BJ (cell line): ENCODE data around the gene JPT2. TPM values are rescaled to one million over a fixed set of nuclear protein-coding genes. Genes with fewer than 3 reads are reported as not detected.

Experiments used
- CTCF ChIA-PET: fragments of 350-600 bp; formaldehyde crosslinking; extraction: SDS; loops from one replicate; lab custom pipeline; 2021; ENCODE audit warnings: antibody characterized with exemption, inconsistent platforms; lab: Yijun Ruan, JAX
- POLR2A ChIA-PET: fragments of 300-600 bp; sonication (Branson Sonifier 250); formaldehyde crosslinking; extraction: SDS; loops from one replicate; lab custom pipeline; 2021; ENCODE audit warnings: antibody characterized with exemption; lab: Charles Lee
- DNase-seq: peaks from one replicate; pipeline ENCODE4 v3.0.0-alpha.2; 2011; ENCODE audit warnings: low read depth
- H3K27me3 ChIP-seq: 2 replicates; pipeline ENCODE4 v1.6.0; 2011; ENCODE audit warnings: low read length; ENCODE audit not compliant: control insufficient read depth, insufficient read depth
- H3K36me3 ChIP-seq: 2 replicates; pipeline ENCODE4 v1.5.1; 2011; ENCODE audit warnings: low read length; ENCODE audit not compliant: control insufficient read depth, insufficient read depth
- H3K4me3 ChIP-seq: 2 replicates; pipeline ENCODE4 v1.5.1; 2011; ENCODE audit warnings: low read depth, mild to moderate bottlenecking, control low read depth, low read length
- CTCF ChIP-seq: IDR thresholded peaks from 2 replicates; pipeline ENCODE4 v1.5.1; 2011; ENCODE audit warnings: low read depth, mild to moderate bottlenecking, control low read depth, inconsistent platforms, low read length, moderate library complexity; ENCODE audit not compliant: insufficient read depth
- polyA plus RNA-seq: library from polyadenylated mRNA; depleted of rRNA; stranded (reverse); fragments of >200 nt; gene quantifications from 2 replicates; pipeline ENCODE4 v1.2.3, GENCODE V29; 2011

The JPT2 gene
- polyA plus RNA-seq, 1 experiment = 46.2 TPM

DNA sequence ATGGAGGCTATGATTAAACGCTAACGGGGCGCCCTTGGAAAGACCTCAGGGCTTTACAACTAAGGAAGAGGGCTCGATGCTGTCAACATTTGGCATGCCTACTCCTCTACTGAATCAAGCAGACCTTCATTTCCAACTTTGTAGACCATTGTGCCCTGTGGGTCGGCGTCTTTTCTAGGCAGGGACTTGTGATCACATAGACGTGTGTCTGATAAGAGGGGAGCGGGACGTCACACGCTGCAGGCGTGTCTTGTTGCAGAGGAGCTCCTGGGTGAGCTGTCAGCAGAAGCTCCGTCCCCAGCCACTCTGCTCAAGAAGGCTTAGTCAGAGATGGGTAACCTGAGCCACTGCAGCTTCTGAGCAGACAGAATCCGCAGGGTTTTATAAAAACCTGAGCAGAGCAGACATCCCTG, 30.7 kb downstream of the JPT2 start:
- peaks cover 4% of the 10 kb centered on the region for H3K36me3 ChIP-seq
- no peak overlapping the region for H3K4me3 ChIP-seq
- CTCF ChIA-PET = interaction anchor here (0.8 to 1.3 kb wide), 2 partner anchors 55 to 61 kb away, joined by 3 to 4 read pairs; no protein-coding TSS in a partner anchor
- DNase-seq = no peak
- POLR2A ChIA-PET = no interaction called here
- no peaks in the 10 kb centered on the region for H3K27me3 ChIP-seq
- no peak for TF ChIP-seq CTCF

DNA sequence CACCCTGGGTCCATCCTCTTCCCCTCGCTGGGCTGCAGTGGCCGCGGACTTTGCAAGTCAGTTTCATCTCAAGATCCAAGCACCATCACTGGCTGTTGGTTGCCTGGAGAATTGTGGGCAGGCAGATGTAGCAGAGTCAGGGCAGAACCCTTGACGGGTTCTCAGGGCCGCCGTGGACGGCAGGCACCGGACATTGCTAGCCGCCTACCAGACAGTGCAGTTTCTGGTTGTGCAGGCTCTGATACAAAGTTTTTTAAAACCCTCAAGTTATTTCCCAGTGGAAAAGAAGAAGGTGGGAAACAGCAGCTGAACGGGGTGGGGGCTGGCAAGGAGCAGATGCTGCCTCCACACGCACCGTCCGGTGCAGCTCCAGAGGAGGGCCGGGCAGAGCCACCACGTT, 31.3 kb downstream of the JPT2 start:
- CTCF ChIA-PET = interaction anchor here (0.8 to 1.3 kb wide), 2 partner anchors 55 to 61 kb away, joined by 3 to 4 read pairs; no protein-coding TSS in a partner anchor
- DNase-seq = no peak
- Histone ChIP-seq H3K27me3 (no peaks in the 10 kb centered on the region), H3K36me3 (peaks cover 4% of the 10 kb centered on the region), H3K4me3 (no peak overlapping the region)
- POLR2A ChIA-PET = no interaction called here
- TF ChIP-seq CTCF = no peak

- CTCF ChIA-PET = interaction anchor here (1.1 kb wide), 1 partner anchor 55 kb away, joined by 3 read pairs; no protein-coding TSS in a partner anchor
- no peak overlapping the region for H3K4me3 ChIP-seq
- no peak for TF ChIP-seq CTCF
- DNase-seq = no peak
- POLR2A ChIA-PET = no interaction called here
- no peaks in the 10 kb centered on the region for H3K27me3 ChIP-seq
- H3K36me3 ChIP-seq = peaks cover 4% of the 10 kb centered on the region
Observed at GRCh38 chr16:1710811-1711507, 32.9 kb downstream of the JPT2 start.

DNA sequence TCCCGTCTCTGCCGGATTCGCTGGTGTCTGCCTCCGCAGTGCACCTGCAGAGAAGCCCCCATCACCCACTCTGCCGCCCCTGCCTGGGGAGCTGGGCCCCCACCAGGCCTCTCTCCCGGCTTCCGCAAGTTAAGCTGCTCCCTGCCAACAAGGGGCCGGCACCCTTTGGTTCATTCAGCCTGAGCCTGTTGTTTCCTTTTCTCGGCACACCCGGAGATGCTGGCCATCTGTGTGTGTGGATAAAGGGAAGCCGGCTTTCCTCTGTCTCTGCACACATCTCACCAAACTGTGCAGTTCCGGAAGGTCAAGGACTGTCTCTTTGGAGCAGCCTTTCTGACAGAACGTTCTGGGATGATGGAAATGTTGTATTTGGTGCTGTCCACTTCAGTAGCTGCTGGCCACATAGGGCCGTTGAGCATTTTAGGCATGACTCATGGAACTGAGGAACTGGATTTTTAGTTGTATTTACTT, 34.7 kb downstream of the JPT2 start:
- Histone ChIP-seq H3K36me3 (peaks cover 4% of the 10 kb centered on the region), H3K27me3 (no peaks in the 10 kb centered on the region), H3K4me3 (no peak overlapping the region)
- DNase-seq = no peak
- ChIA-PET CTCF (no interaction called here), POLR2A (no interaction called here)
- no peak for TF ChIP-seq CTCF

DNA sequence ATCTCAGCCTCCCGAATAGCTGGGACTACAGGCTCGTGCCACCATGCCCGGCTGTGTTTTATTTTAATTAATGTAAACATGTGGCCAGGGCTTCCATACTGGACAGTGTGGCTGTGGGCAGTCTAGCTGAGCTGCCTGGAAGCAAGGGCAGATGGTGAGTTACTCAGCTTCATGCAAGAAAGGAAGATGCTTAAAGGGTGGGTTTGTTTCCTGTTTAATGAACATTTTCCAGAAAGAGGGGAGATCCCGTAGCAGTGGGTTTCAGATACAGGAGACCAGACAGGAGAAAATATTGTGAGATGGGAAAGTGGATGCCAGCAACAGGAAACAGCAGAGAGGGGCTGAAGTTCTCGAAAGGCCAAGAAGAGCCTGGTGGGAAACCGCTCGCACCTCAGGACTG, 35.3 kb downstream of the JPT2 start:
- H3K36me3 ChIP-seq = peaks cover 3% of the 10 kb centered on the region
- H3K27me3 ChIP-seq = no peaks in the 10 kb centered on the region
- ChIA-PET CTCF (no interaction called here), POLR2A (no interaction called here)
- no peak overlapping the region for H3K4me3 ChIP-seq
- no peak for DNase-seq
- TF ChIP-seq CTCF = no peak
